ENCODE data around the gene MBOAT7.
"Not testable (repeated sequence)": the region's sequence is repeated elsewhere in the genome, so short reads cannot be mapped to it uniquely, and the experiment has no call there.

Gene MBOAT7

GRCh38 chr19:54209058-54209810, 19.9 kb upstream of the MBOAT7 start:
- TF ChIP-seq CTCF (IDR thresholded peaks at IDR 0.05; ENCODE audit: low read depth, low read length): no peak

GRCh38 chr19:54208784-54209057, 19.3 kb upstream of the MBOAT7 start:
- no peak for DNase-seq (ENCODE audit: extremely low read depth, low read depth)
- no peak for TF ChIP-seq CTCF (IDR thresholded peaks at IDR 0.05; ENCODE audit: low read depth, low read length)

More at GRCh38 chr19:54209058-54209810, 19.9 kb upstream of the MBOAT7 start:
- no peak for DNase-seq (ENCODE audit: extremely low read depth, low read depth)

GRCh38 chr19:54207983-54208783, 18.8 kb upstream of the MBOAT7 start:
- DNase-seq (ENCODE audit: extremely low read depth, low read depth): peak; percentile 73
- TF ChIP-seq CTCF (IDR thresholded peaks at IDR 0.05; ENCODE audit: low read depth, low read length): no peak

- no peak for TF ChIP-seq CTCF (IDR thresholded peaks at IDR 0.05; ENCODE audit: low read depth, low read length)
- no peak for DNase-seq (ENCODE audit: extremely low read depth, low read depth)
These were observed 18.2 kb upstream of the MBOAT7 start for GRCh38 chr19:54207676-54207982.

- not testable (repeated sequence) for DNase-seq (ENCODE audit: extremely low read depth, low read depth)
These were observed 17.8 kb upstream of the MBOAT7 start for GRCh38 chr19:54207193-54207592.

GRCh38 chr19:54206831-54207177, 17.4 kb upstream of the MBOAT7 start:
- TF ChIP-seq CTCF (IDR thresholded peaks at IDR 0.05; ENCODE audit: low read depth, low read length): no peak

GRCh38 chr19:54206030-54206830, 16.9 kb upstream of the MBOAT7 start:
- TF ChIP-seq CTCF (IDR thresholded peaks at IDR 0.05; ENCODE audit: low read depth, low read length): no peak
- DNase-seq (ENCODE audit: extremely low read depth, low read depth): no peak

More at GRCh38 chr19:54206831-54207177, 17.4 kb upstream of the MBOAT7 start:
- no peak for DNase-seq (ENCODE audit: extremely low read depth, low read depth)

Measured in AG09319 (cell line).